C4-2B (cell line): ENCODE measurements around the gene PLCB3.

ENCODE experiments used
- H3K27ac ChIP-seq: fragments of 450-650 bp; 2 replicates; pipeline ENCODE4 v1.5.1; 2017
- ZFX ChIP-seq: fragments of 450-650 bp; IDR thresholded peaks from 2 replicates; pipeline ENCODE4 v1.6.1; 2017
- TF ChIP-seq, protein P1 (sequence below): fragments of 450-650 bp; conservative IDR thresholded peaks from 2 replicates; pipeline ENCODE4 v1.5.1; 2017; ENCODE audit warnings: mild to moderate bottlenecking

The PLCB3 gene

DNA sequence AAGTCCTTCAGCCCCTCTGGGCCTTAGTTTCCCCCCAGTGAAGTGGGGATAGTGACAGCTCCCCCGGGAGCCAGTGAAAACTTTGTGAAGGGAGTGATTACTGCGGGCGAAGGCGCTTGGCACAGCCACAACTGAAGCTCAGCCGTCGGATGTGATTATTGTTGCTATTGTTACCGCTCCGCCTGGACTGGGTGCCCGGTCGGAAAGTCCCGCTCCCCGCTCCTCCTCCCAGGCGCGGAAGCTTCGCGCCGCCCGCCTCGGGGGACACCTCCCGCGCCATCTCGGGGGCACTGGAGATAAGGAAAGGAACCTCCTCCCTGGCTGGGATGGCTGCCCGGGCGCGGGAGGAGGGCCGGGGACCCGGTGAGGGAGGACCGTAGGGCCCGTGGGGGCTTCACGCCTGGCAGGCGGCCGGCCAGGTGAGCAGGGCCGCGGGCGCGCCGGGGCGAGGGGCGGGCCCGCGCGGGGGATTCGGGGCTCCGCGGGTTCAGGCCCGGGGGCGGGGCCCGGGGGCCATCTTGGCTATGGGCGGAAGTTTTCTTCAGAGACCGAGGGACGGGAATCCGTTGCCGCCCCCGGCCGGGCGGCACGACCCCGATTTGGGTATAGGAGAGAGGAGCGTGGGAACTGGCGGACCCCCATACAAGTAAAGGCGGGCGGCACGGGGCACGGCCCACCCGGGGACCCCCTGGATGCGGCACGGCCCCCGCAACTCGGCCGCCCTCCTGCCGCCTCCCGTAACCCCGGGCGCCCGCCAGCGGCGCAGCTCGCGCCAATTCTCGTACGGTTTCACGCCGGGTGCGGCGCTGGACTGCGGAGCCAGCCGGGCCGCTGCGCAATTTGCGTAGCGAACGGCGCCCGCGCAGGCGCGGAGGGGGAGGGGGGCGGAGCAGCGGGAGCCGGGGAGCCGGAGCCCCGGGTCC lies 33.9 kb downstream of the PLCB3 start, which contains the start of gene GPR137:
TSS of gene GPR137 (plus strand) at position 887 of the 923 bp plus-strand sequence. CDS start 677 bp downstream, outside the sequence.
- H3K27ac ChIP-seq = peak within 1 kb of the TSS; percentile 87
- TF ChIP-seq, protein P1, sequence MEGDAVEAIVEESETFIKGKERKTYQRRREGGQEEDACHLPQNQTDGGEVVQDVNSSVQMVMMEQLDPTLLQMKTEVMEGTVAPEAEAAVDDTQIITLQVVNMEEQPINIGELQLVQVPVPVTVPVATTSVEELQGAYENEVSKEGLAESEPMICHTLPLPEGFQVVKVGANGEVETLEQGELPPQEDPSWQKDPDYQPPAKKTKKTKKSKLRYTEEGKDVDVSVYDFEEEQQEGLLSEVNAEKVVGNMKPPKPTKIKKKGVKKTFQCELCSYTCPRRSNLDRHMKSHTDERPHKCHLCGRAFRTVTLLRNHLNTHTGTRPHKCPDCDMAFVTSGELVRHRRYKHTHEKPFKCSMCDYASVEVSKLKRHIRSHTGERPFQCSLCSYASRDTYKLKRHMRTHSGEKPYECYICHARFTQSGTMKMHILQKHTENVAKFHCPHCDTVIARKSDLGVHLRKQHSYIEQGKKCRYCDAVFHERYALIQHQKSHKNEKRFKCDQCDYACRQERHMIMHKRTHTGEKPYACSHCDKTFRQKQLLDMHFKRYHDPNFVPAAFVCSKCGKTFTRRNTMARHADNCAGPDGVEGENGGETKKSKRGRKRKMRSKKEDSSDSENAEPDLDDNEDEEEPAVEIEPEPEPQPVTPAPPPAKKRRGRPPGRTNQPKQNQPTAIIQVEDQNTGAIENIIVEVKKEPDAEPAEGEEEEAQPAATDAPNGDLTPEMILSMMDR = no peak
- TF ChIP-seq ZFX = peak; percentile 36; the same call in 1 of the 2 replicates

DNA sequence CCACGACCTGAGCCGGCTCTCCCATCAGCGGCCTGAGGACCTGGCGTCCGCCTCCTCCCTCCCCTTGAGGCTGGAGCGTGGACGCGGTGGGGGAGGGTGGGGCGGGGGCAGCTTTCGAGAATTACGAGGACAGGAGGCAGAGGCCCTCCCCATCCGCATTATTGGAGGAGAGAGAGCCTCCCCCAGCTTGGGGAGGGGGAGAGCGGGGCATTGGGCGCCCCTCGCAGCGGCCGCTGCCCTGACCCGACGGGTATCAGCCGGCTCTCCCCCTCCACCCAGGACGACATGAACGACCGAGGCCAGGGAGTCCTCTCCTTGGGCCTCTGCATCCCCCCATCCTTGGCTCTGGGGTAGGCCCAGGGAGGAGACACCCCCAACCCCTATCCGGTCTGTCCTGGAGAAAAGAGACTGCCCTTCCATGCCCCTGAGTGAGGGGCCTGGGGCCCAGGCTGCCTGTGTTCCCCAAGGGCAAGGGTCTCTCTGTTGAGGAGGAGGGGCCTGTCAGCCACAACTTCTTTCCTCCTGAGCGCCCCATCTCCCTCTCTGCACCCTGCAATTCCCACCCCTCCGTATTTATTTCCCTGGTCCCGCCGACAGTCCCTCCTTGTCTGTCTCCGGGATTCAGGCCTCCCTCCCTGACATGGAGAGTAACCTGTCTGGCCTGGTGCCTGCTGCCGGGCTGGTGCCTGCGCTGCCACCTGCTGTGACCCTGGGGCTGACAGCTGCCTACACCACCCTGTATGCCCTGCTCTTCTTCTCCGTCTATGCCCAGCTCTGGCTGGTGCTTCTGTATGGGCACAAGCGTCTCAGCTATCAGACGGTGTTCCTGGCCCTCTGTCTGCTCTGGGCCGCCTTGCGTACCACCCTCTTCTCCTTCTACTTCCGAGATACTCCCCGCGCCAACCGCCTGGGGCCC lies 34.8 kb downstream of the PLCB3 start:
- TF ChIP-seq, protein P1 = no peak
- no peak for TF ChIP-seq ZFX
- H3K27ac ChIP-seq = peak overlapping the region; percentile 87

DNA sequence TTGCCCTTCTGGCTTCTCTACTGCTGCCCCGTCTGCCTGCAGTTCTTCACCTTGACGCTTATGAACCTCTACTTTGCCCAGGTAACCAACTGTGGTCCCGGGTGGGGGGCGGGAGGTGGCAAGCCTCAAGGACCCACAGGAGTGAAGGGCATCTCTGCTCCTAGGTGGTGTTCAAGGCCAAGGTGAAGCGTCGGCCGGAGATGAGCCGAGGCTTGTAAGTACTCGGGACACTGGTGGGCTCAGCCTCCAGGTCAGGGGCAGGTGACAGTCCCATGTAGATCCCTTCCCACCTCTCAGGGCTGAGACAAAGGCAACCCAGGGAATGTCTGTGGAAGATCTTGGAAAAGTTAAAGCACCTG lies 35.5 kb downstream of the PLCB3 start:
- TF ChIP-seq, protein P1 = no peak
- no peak for TF ChIP-seq ZFX

DNA sequence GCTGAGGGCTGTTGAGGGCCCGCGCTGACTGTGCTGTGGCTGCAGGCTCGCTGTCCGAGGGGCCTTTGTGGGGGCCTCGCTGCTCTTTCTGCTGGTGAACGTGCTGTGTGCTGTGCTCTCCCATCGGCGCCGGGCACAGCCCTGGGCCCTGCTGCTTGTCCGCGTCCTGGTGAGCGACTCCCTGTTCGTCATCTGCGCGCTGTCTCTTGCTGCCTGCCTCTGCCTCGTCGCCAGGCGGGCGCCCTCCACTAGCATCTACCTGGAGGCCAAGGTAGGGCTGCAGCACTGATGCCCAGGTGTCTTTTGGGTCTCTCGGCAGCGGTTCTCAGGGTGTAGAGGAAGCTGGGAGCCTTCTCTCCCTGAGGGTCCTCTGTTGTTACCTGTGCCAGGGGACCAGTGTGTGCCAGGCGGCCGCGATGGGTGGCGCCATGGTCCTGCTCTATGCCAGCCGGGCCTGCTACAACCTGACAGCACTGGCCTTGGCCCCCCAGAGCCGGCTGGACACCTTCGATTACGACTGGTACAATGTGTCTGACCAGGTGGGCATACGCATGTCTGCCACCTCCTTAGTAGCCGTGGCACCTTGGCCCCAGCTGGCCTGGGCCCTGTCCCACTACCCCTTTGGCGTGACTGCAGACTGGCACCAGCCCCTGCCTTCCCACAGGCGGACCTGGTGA lies 36.5 kb downstream of the PLCB3 start:
- TF ChIP-seq, protein P1 = no peak
- TF ChIP-seq ZFX = no peak
- H3K27ac ChIP-seq = no peak overlapping the region

More for the DNA sequence above, 35.5 kb downstream of the PLCB3 start:
- H3K27ac ChIP-seq = peak overlapping the region; percentile 87; the same call in 1 of the 2 replicates

DNA sequence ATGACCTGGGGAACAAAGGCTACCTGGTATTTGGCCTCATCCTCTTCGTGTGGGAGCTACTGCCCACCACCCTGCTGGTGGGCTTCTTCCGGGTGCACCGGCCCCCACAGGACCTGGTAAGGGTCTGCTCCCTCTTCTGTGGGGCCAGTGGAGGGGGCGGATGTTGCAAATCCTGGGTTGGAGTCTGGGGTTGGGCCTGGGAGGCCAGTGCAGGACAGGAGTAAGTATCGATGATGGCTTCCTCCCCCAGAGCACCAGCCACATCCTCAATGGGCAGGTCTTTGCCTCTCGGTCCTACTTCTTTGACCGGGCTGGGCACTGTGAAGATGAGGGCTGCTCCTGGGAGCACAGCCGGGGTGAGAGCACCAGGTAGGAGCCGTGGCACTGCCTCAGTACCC lies 37.0 kb downstream of the PLCB3 start:
- H3K27ac ChIP-seq = no peak overlapping the region
- TF ChIP-seq ZFX = no peak
- TF ChIP-seq, protein P1 = no peak

DNA sequence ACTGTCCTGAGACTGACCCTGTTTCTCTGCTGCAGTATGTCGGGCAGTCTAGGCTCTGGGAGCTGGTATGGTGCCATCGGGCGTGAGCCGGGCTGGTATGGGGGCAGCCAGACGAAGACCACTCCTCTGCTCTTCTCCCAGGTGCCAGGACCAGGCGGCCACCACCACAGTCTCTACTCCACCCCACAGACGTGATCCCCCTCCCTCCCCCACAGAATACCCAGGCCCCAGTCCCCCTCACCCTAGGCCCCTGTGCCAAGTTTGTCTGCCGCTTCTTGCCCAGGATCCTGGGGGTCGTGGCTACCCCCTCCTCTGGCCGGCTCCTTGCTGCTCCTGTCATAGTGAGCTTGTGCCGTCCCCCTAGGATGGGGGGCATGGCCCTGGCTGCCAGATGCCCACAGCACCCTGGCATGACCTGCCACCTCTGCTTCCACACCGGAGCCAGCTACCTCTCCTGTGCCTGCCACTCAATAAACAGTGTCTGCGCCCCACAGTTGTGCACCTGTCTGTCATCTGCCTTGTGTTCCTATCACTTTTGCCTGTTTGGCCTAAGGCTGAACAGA lies 37.8 kb downstream of the PLCB3 start:
- TF ChIP-seq, protein P1 = no peak
- no peak for TF ChIP-seq ZFX
- H3K27ac ChIP-seq = no peak overlapping the region
